Thyroid gland (tissue), 4 donors: Measurements from ENCODE around the gene TMEM8B. TPM values are rescaled to one million over a fixed set of nuclear protein-coding genes. Genes with fewer than 3 reads are reported as not detected.

Experiments used
- DNase-seq, 2 donors: peaks; one replicate each; pipeline ENCODE4 v3.0.0-alpha.2; 2019
- H3K27ac ChIP-seq, 3 donors: fragments of 200-600 bp; sonication (generic); 1 replicate in 2 of 3; 2 replicates in 1 of 3; pipeline ENCODE4 v1.5.1; 2016 to 2019; ENCODE audit warnings: mild to moderate bottlenecking in 1 of 3, moderate library complexity in 1 of 3
- H3K27me3 ChIP-seq: fragments of 200-600 bp; sonication (generic); one replicate; pipeline ENCODE4 v1.5.1; 2019
- H3K36me3 ChIP-seq, 2 donors: fragments of 200-600 bp; sonication (generic); one replicate each; pipeline ENCODE4 v1.5.1; 2016 to 2019
- H3K4me1 ChIP-seq, 2 donors: fragments of 200-600 bp; sonication (generic); one replicate each; pipeline ENCODE4 v1.5.1; 2017 to 2019
- H3K4me3 ChIP-seq, 3 donors: fragments of 200-600 bp; sonication (generic); replicated peaks in 1 of 3; 1 replicate in 2 of 3; 2 replicates in 1 of 3; pipeline ENCODE4 v1.5.1; 2016; ENCODE audit warnings: mild to moderate bottlenecking in 1 of 3
- H3K9me3 ChIP-seq: fragments of 200-600 bp; sonication (generic); one replicate; pipeline ENCODE4 v1.5.1; 2017
- POLR2A ChIP-seq, 2 donors: fragments of 450-650 bp; IDR thresholded peaks; one replicate each; pipeline ENCODE4 v1.6.1; 2017; ENCODE audit warnings: antibody characterized with exemption in 2 of 2, mild to moderate bottlenecking in 2 of 2, moderate library complexity in 1 of 2
- WGBS, 2 donors: methylation state at CpG; one replicate each; pipeline ENCODE4 v1.1.5; 2017; 5-methylcytosine and 5-hydroxymethylcytosine counted together
- intact Hi-C: fragments of 100-400 bp; cut with DNase I; formaldehyde crosslinking; loops from one replicate; pipeline ENCODE4 v1.15.1; 2023
- total RNA-seq, 4 donors: library from RNA; depleted of rRNA; stranded (reverse); fragments of >200 nt; gene quantifications; one replicate each; pipeline ENCODE4 v1.2.3, GENCODE V29; 2016
- TF ChIP-seq, protein P1 (sequence below), 6 experiments: fragments of 200-600 bp in 3 of 6; fragments of 450-650 bp in 3 of 6; sonication (generic) in 3 of 6; IDR thresholded peaks; one replicate each; pipeline ENCODE4 v1.5.1; 2016 to 2019; ENCODE audit warnings: antibody characterized with exemption in 6 of 6, mild to moderate bottlenecking in 2 of 6, inconsistent platforms in 1 of 6, moderate library complexity in 1 of 6

TMEM8B gene
- total RNA-seq, 4 donors from 2014 or later: 8.5 to 17.4 (median 15.8) TPM

DNA sequence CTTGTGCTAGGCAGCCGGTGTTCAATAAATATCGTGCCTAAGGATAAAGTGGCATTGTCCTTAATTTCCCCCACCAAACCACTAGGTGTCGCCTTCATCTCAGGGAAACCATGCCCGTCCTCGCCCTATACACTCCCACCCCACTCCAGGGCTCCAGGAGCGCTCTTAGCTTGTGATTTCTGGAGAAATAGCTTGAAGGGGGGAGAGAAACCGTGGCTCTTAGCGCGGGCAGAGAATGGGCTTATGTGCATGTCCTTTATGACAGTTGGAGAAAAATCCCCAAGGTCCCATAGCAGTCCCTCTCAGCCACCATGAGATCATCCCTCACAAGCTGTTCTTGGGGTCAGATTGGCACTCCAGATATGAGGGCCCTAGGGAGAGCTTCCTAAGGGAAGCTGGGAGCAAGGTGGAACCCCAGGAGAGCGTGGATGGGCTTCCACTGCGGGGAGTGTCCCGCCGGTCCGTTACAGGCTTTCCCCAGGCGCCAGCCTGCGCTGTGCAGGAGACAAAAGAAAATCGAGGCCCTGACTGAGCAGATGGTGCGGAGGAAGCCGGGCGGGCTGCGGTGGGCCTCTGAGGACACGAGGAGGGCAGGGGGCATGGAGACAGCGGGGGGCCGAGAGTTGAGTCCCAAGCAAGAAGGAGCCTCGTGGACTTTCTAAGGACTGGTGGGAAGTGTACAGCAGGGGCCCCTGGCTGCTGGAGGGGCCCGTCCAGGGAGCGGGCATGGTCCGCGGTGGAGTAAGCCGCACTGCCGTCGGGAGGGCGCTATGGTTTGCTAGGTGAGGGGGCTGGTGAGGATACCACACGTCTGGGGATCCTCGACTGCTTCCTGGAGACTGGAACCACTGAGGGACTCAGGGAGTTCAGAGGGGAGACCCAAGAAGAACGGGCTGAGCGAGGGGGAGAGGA is 38.4 kb upstream of the TMEM8B start:
- Histone ChIP-seq H3K4me1 (peaks cover 8 to 13% of the 10 kb centered on the region in 2 donors), H3K4me3 (peak overlapping the region in 1 of 3 donors; percentile 38), H3K27me3 (no peaks in the 10 kb centered on the region), H3K27ac (no peak overlapping the region), H3K9me3 (no peaks in the 10 kb centered on the region), H3K36me3 (no peaks in the 10 kb centered on the region)
- intact Hi-C loops: loop anchor here (5.0 kb wide), 1 partner anchor 37 kb away; the partner anchor contains the start of genes FAM221B and TMEM8B
- 53 to 55% methylated on average over 34 to 37 of the region's 37 CpGs for WGBS, 2 donors
- TF ChIP-seq POLR2A (IDR thresholded peaks at IDR 0.05): no peak
- TF ChIP-seq, protein P1, sequence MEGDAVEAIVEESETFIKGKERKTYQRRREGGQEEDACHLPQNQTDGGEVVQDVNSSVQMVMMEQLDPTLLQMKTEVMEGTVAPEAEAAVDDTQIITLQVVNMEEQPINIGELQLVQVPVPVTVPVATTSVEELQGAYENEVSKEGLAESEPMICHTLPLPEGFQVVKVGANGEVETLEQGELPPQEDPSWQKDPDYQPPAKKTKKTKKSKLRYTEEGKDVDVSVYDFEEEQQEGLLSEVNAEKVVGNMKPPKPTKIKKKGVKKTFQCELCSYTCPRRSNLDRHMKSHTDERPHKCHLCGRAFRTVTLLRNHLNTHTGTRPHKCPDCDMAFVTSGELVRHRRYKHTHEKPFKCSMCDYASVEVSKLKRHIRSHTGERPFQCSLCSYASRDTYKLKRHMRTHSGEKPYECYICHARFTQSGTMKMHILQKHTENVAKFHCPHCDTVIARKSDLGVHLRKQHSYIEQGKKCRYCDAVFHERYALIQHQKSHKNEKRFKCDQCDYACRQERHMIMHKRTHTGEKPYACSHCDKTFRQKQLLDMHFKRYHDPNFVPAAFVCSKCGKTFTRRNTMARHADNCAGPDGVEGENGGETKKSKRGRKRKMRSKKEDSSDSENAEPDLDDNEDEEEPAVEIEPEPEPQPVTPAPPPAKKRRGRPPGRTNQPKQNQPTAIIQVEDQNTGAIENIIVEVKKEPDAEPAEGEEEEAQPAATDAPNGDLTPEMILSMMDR (IDR thresholded peaks at IDR 0.05): peak; percentile 57 to 98 (median 85)
- DNase-seq: peak; percentile 70 to 73

DNA sequence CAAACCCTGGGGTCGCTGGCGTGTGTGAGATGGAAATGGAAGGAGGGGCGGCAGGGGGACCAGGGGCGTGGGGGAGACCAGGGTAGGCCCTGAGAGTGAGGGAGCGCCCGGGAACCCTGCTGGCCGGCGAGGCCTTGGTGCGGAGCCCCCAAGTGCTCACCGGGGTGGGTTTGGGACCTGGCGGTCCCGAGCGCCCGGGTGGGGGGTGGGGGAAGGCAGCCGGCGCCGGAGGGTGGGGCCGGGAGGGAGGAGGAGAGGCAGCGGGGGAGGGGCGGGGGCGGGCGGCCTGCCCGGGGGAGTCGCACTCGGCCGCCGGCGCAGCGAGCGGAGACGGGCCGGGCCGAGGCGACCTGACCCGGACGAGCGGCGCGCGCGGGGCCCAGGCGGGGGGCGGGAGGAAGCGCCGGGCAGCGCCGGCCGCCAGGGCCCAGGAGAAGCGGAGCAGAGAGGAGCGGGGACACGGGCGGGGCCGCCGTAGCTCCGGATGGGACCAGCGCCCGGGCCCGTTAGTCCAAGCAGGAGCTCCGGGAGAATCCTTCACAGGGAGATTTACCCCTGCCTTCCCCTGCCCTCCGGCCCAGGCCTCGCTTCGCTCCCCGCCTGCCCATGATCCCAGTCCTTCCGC is 37.6 kb upstream of the TMEM8B start, which contains the start of gene NPR2:
Gene NPR2, plus strand, starts transcription at position 295 of the 625 bp plus-strand sequence. CDS start 818 bp downstream, outside the sequence.
- WGBS, 2 donors: 15 to 21% methylated on average over 14 to 23 of the region's 64 CpGs
- H3K4me3 ChIP-seq: peak within 1 kb of the TSS in 1 of 3 donors; percentile 38
- DNase-seq: peak; percentile 37 to 43
- H3K36me3 ChIP-seq: no peaks in the 10 kb centered on the region
- intact Hi-C loops: loop anchor here (5.0 kb wide), 1 partner anchor 36 kb away; the partner anchor contains the start of genes FAM221B and TMEM8B
- peak within 1 kb of the TSS in 2 of 3 donors; percentile 27 to 57 for H3K27ac ChIP-seq
- TF ChIP-seq, protein P1 (IDR thresholded peaks at IDR 0.05): peak in 1 of 6 experiments; percentile 7
- TF ChIP-seq POLR2A (IDR thresholded peaks at IDR 0.05): no peak
- H3K4me1 ChIP-seq: peaks cover 8 to 13% of the 10 kb centered on the region in 2 donors
- no peaks in the 10 kb centered on the region for H3K27me3 ChIP-seq
- no peaks in the 10 kb centered on the region for H3K9me3 ChIP-seq

DNA sequence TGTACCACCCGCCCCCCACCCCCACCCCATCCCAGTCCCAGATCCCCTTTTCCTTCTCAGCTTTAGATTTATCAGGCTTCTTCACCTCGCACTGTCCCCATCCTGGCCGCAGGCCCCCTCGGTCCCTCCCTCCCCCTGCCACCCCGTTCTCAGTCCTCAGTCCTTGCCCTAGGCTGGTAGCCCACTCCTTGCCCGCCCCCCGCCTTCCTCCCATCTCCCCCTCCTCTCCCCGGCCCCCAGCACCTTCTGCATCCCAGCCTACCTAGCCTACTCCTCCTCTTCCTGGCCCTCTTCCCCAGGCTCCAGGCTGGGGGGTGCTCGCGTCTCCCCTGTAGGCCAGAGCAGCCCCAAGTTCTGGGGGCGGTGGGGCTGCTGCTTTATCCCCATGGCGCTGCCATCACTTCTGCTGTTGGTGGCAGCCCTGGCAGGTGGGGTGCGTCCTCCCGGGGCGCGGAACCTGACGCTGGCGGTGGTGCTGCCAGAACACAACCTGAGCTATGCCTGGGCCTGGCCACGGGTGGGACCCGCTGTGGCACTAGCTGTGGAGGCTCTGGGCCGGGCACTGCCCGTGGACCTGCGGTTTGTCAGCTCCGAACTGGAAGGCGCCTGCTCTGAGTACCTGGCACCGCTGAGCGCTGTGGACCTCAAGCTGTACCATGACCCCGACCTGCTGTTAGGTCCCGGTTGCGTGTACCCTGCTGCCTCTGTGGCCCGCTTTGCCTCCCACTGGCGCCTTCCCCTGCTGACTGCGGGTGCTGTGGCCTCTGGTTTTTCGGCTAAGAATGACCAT is 36.8 kb upstream of the TMEM8B start:
- H3K4me1 ChIP-seq: peaks cover 8 to 13% of the 10 kb centered on the region in 2 donors
- 85 to 87% methylated on average over 24 to 26 of the region's 34 CpGs for WGBS, 2 donors

DNA sequence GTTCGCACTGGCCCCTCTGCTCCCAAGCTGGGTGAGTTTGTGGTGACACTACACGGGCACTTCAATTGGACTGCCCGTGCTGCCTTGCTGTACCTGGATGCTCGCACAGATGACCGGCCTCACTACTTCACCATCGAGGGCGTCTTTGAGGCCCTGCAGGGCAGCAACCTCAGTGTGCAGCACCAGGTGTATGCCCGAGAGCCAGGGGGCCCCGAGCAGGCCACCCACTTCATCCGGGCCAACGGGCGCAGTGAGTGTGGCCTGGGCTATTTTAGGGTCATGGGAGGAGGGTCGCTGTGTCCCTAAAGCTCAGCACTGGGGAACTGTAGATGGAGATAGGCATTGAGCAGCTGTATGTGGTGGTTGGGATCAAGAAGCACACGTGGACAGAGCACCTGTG is 36.2 kb upstream of the TMEM8B start:
- Histone ChIP-seq H3K36me3 (no peaks in the 10 kb centered on the region), H3K27me3 (no peaks in the 10 kb centered on the region), H3K27ac (no peak overlapping the region), H3K4me1 (peaks cover 8 to 13% of the 10 kb centered on the region in 2 donors), H3K4me3 (no peak overlapping the region), H3K9me3 (no peaks in the 10 kb centered on the region)
- TF ChIP-seq, protein P1 (IDR thresholded peaks at IDR 0.05): no peak
- no peak for TF ChIP-seq POLR2A (IDR thresholded peaks at IDR 0.05)
- intact Hi-C loops: loop anchor here (5.0 kb wide), 1 partner anchor 34 kb away; the partner anchor contains the start of genes FAM221B and TMEM8B
- 93% methylated on average over 12 to 13 of the region's 14 CpGs for WGBS, 2 donors
- no peak for DNase-seq

More for the DNA sequence above, 36.8 kb upstream of the TMEM8B start:
- intact Hi-C loops: loop anchor here (5.0 kb wide), 1 partner anchor 35 kb away; the partner anchor contains the start of genes FAM221B and TMEM8B
- no peaks in the 10 kb centered on the region for H3K27me3 ChIP-seq
- H3K9me3 ChIP-seq: no peaks in the 10 kb centered on the region
- H3K4me3 ChIP-seq: peak overlapping the region in 1 of 3 donors; percentile 38
- no peak for TF ChIP-seq POLR2A (IDR thresholded peaks at IDR 0.05)
- TF ChIP-seq, protein P1 (IDR thresholded peaks at IDR 0.05): no peak
- H3K27ac ChIP-seq: peak overlapping the region in 2 of 3 donors; percentile 27 to 57
- H3K36me3 ChIP-seq: no peaks in the 10 kb centered on the region
- no peak for DNase-seq
